ENCODE data around the gene SLC26A4.

SLC26A4 gene

GRCh38 chr7:107684947-107685463 is 24.4 kb downstream of the SLC26A4 start:
- H2AFZ ChIP-seq (ENCODE audit: low read depth), result no peak overlapping the region
- H3K79me2 ChIP-seq (ENCODE audit: insufficient read depth, low read depth), result no peaks in the 10 kb centered on the region
- H3K4me3 ChIP-seq (IDR thresholded peaks at IDR 0.05; ENCODE audit: insufficient read depth, low read depth, low read length), result no peak overlapping the region
- no peak for TF ChIP-seq CTCF (conservative IDR thresholded peaks at IDR 0.05; ENCODE audit: low read depth, low read length)
- H3K27me3 ChIP-seq (ENCODE audit: insufficient read depth, low read depth), result no peaks in the 10 kb centered on the region
- H3K9ac ChIP-seq, result no peak overlapping the region
- no peaks in the 10 kb centered on the region for H3K4me1 ChIP-seq (ENCODE audit: low read depth, poor library complexity, severe bottlenecking)
- no peak overlapping the region for H3K4me2 ChIP-seq
- H4K20me1 ChIP-seq (ENCODE audit: insufficient read depth), result no peaks in the 10 kb centered on the region
- H3K36me3 ChIP-seq (ENCODE audit: insufficient read depth), result no peaks in the 10 kb centered on the region
- H3K27ac ChIP-seq, result no peak overlapping the region

GRCh38 chr7:107686816-107687387 is 26.3 kb downstream of the SLC26A4 start:
- Histone ChIP-seq H3K4me3 (IDR thresholded peaks at IDR 0.05; ENCODE audit: insufficient read depth, low read depth, low read length) (no peak overlapping the region), H3K79me2 (ENCODE audit: insufficient read depth, low read depth) (no peaks in the 10 kb centered on the region), H3K4me1 (ENCODE audit: low read depth, poor library complexity, severe bottlenecking) (no peaks in the 10 kb centered on the region), H3K36me3 (ENCODE audit: insufficient read depth) (no peaks in the 10 kb centered on the region), H2AFZ (ENCODE audit: low read depth) (no peak overlapping the region), H3K4me2 (no peak overlapping the region), H3K27me3 (ENCODE audit: insufficient read depth, low read depth) (no peaks in the 10 kb centered on the region), H4K20me1 (ENCODE audit: insufficient read depth) (no peaks in the 10 kb centered on the region), H3K9ac (no peak overlapping the region), H3K27ac (no peak overlapping the region)
- no peak for TF ChIP-seq CTCF (conservative IDR thresholded peaks at IDR 0.05; ENCODE audit: low read depth, low read length)

- Histone ChIP-seq H3K27ac (no peak overlapping the region), H3K27me3 (ENCODE audit: insufficient read depth, low read depth) (no peaks in the 10 kb centered on the region), H2AFZ (ENCODE audit: low read depth) (no peak overlapping the region), H3K9ac (no peak overlapping the region), H3K4me1 (ENCODE audit: low read depth, poor library complexity, severe bottlenecking) (no peaks in the 10 kb centered on the region), H3K79me2 (ENCODE audit: insufficient read depth, low read depth) (no peaks in the 10 kb centered on the region), H3K36me3 (ENCODE audit: insufficient read depth) (no peaks in the 10 kb centered on the region), H3K4me3 (IDR thresholded peaks at IDR 0.05; ENCODE audit: insufficient read depth, low read depth, low read length) (no peak overlapping the region), H3K4me2 (no peak overlapping the region), H4K20me1 (ENCODE audit: insufficient read depth) (no peaks in the 10 kb centered on the region)
- TF ChIP-seq CTCF (conservative IDR thresholded peaks at IDR 0.05; ENCODE audit: low read depth, low read length), result no peak
Measured at GRCh38 chr7:107687656-107688055, 27.0 kb downstream of the SLC26A4 start.

GRCh38 chr7:107689553-107689952 is 28.9 kb downstream of the SLC26A4 start:
- no peaks in the 10 kb centered on the region for H3K79me2 ChIP-seq (ENCODE audit: insufficient read depth, low read depth)
- H3K4me1 ChIP-seq (ENCODE audit: low read depth, poor library complexity, severe bottlenecking), result no peaks in the 10 kb centered on the region
- no peak overlapping the region for H3K4me2 ChIP-seq
- H3K9ac ChIP-seq, result no peak overlapping the region
- no peak overlapping the region for H2AFZ ChIP-seq (ENCODE audit: low read depth)
- no peak overlapping the region for H3K27ac ChIP-seq
- no peak for TF ChIP-seq CTCF (conservative IDR thresholded peaks at IDR 0.05; ENCODE audit: low read depth, low read length)
- no peaks in the 10 kb centered on the region for H3K27me3 ChIP-seq (ENCODE audit: insufficient read depth, low read depth)
- H3K36me3 ChIP-seq (ENCODE audit: insufficient read depth), result no peaks in the 10 kb centered on the region
- H3K4me3 ChIP-seq (IDR thresholded peaks at IDR 0.05; ENCODE audit: insufficient read depth, low read depth, low read length), result no peak overlapping the region
- no peaks in the 10 kb centered on the region for H4K20me1 ChIP-seq (ENCODE audit: insufficient read depth)

Data from KMS-11 (cell line).